ENCODE measurements around the gene HIC2. TPM values are rescaled to one million over a fixed set of nuclear protein-coding genes. Genes with fewer than 3 reads are reported as not detected.

The HIC2 gene
- total RNA-seq, 4 donors from 2014 or later: 3.3 to 5.2 (median 4.6) TPM

DNA sequence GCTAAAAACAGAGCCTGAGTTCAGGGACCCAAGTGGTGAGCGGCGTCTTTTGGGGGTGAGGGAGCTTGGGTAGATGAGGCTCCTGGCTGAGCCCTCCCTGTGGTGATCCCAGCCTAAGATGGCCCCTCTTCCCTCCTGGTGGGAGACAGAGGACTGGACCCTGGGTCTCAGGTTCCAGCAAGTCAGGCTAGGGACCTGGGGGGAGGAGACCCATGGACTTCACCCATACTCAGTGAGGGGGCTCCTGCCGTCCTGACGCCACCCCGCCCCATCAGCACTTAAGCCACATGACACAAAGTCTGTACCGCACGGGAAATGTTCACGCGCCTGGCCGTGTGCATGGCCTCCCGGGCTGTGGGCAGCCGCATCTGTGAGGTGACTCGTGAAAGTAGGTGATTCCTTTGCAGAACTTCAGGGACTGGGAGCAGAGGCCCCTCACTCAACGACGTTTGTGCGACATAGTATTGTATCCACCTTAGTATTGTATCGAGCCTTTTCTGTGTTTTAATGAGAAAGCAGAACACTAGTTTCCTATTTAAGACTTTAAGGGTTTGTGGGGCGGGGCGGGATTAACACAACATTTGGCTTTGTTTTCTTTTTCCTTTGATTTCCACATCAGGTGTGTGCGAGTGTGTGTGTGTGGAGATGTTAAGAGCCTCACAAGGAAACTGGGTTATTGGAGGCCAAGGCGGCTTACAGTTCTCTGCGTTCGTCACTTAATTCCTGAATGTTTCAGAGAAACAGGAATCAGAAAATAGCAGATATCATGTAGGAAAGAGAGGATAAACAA, 31.7 kb downstream of the HIC2 start:
- no peak for TF ChIP-seq POLR2A (IDR thresholded peaks at IDR 0.05)
- TF ChIP-seq, protein P1, sequence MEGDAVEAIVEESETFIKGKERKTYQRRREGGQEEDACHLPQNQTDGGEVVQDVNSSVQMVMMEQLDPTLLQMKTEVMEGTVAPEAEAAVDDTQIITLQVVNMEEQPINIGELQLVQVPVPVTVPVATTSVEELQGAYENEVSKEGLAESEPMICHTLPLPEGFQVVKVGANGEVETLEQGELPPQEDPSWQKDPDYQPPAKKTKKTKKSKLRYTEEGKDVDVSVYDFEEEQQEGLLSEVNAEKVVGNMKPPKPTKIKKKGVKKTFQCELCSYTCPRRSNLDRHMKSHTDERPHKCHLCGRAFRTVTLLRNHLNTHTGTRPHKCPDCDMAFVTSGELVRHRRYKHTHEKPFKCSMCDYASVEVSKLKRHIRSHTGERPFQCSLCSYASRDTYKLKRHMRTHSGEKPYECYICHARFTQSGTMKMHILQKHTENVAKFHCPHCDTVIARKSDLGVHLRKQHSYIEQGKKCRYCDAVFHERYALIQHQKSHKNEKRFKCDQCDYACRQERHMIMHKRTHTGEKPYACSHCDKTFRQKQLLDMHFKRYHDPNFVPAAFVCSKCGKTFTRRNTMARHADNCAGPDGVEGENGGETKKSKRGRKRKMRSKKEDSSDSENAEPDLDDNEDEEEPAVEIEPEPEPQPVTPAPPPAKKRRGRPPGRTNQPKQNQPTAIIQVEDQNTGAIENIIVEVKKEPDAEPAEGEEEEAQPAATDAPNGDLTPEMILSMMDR (IDR thresholded peaks at IDR 0.05): no peak
- H3K36me3 ChIP-seq: peaks cover 19 to 46% (median 21%) of the 10 kb centered on the region in 3 donors
- no peaks in the 10 kb centered on the region for H3K27me3 ChIP-seq
- no peak overlapping the region for H3K4me3 ChIP-seq
- H3K27ac ChIP-seq: no peak overlapping the region
- no peaks in the 10 kb centered on the region for H3K9me3 ChIP-seq
- 85 to 86% methylated on average over 21 of the region's 23 CpGs for WGBS, 2 donors
- no peak for DNase-seq
- intact Hi-C loops (cut with DNase I): no loop called here
- no peaks in the 10 kb centered on the region for H3K4me1 ChIP-seq

DNA sequence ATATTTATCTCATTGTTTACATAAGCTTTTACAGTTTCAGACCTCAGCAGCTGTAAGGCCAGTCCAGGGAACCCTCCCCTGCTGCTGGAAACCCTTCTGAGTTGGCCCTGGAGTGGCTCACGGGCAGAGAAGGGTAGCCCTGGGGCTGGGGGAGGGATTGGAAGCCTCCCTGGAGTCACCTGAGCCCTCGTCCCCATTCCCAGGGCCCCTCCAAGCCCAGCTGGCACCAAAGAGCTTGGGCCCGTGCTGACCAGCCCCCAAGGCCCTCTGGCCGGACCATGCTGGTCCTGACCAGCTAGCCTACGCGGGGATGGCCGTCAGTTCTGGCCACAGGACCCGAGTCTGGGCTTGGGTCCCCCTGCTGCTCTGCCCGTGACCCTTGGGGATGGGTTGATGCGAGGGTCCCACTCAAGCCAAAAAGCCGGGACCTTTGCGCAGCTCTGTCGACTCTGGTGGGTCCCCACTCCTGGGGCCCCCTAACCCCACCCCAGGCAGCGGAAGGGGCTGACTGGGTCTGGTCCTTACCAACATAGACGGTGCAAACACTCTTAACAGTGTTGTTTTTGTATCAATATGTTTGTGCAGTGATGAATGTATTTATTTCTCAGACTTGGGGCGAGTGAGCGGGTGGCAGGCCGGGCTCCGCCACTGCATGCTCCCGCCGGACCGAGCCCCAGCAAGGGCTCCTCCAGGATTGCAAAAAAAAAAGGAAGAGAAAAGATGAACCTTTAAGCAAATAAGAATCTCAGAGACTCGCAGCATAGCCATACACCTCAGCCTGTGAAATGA, 32.6 kb downstream of the HIC2 start:
- peaks cover 16 to 37% (median 21%) of the 10 kb centered on the region in 3 donors for H3K36me3 ChIP-seq
- no peaks in the 10 kb centered on the region for H3K27me3 ChIP-seq
- no peak overlapping the region for H3K27ac ChIP-seq
- DNase-seq: no peak
- TF ChIP-seq, protein P1 (IDR thresholded peaks at IDR 0.05): no peak
- TF ChIP-seq POLR2A (IDR thresholded peaks at IDR 0.05): no peak
- H3K9me3 ChIP-seq: no peaks in the 10 kb centered on the region
- WGBS, 2 donors: 94 to 98% methylated on average over 5 to 7 of the region's 23 CpGs
- no peaks in the 10 kb centered on the region for H3K4me1 ChIP-seq
- intact Hi-C loops (cut with DNase I): no loop called here
- no peak overlapping the region for H3K4me3 ChIP-seq

DNA sequence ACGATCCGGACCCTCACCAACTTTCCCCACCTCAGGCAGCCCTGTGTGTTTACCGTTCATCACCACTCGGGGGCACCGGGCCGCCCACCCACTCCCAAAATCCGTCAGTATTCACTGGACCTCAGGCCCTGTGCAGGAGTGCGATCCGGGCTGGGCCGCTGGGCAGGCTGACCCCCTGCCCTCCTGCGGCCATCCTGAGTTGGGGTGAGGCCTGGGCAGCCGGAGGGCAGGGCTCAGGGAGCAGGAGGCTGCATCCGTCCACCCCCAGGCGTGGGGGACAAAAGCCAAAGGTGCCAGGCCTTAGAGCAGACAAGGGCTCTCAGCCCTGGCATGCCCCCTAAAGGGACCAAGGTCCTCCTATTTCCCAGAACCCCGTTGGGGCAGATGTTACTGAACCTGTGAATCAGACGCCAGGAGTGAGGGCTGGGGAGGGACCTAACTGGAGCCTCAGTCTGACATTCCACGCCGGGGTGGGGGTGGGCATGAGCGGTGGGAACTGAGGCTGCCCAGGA, 33.2 kb downstream of the HIC2 start:
- Histone ChIP-seq H3K27me3 (no peaks in the 10 kb centered on the region), H3K4me3 (no peak overlapping the region), H3K27ac (no peak overlapping the region), H3K9me3 (no peaks in the 10 kb centered on the region), H3K4me1 (no peaks in the 10 kb centered on the region), H3K36me3 (peaks cover 9 to 31% (median 18%) of the 10 kb centered on the region in 3 donors)
- no peak for DNase-seq
- 78 to 91% methylated on average over 10 to 18 of the region's 19 CpGs for WGBS, 2 donors
- intact Hi-C loops (cut with DNase I): no loop called here
- TF ChIP-seq POLR2A (IDR thresholded peaks at IDR 0.05): no peak
- TF ChIP-seq, protein P1 (IDR thresholded peaks at IDR 0.05): no peak

GRCh38 chr22:21450858-21451353, 33.7 kb downstream of the HIC2 start:
- WGBS, 2 donors: 79 to 92% methylated on average over 4 to 7 of the region's 9 CpGs
- Histone ChIP-seq H3K27me3 (no peaks in the 10 kb centered on the region), H3K9me3 (no peaks in the 10 kb centered on the region), H3K4me1 (peaks cover 0 to 2% (median 0%) of the 10 kb centered on the region in 3 donors), H3K36me3 (peaks cover 4 to 25% (median 14%) of the 10 kb centered on the region in 3 donors), H3K27ac (no peak overlapping the region), H3K4me3 (no peak overlapping the region)
- TF ChIP-seq, protein P1 (IDR thresholded peaks at IDR 0.05): no peak
- TF ChIP-seq POLR2A (IDR thresholded peaks at IDR 0.05): no peak
- no peak for DNase-seq
- intact Hi-C loops (cut with DNase I): no loop called here

All from esophagus squamous epithelium (tissue), 5 donors.